HuH-7.5 (cell line): ENCODE measurements around the gene APIP.
"Not testable (repeated sequence)": the region's sequence is repeated elsewhere in the genome, so short reads cannot be mapped to it uniquely, and the experiment has no call there.

Experiments used
- DNase-seq: peaks from one replicate; pipeline ENCODE4 v3.0.0; 2011; ENCODE audit warnings: low spot score

Gene APIP

GRCh38 chr11:34926101-34926830 is 10.1 kb upstream of the APIP start:
- no peak for DNase-seq

- DNase-seq, result no peak
These were observed 8.5 kb upstream of the APIP start for GRCh38 chr11:34924714-34925113.

- no peak for DNase-seq
These were observed 5.0 kb upstream of the APIP start for GRCh38 chr11:34921156-34921555.

- peak; percentile 17 for DNase-seq
These were observed 928 bp upstream of the APIP start for GRCh38 chr11:34916843-34917770.

- no peak for DNase-seq
These were observed 804 bp downstream of the APIP start for GRCh38 chr11:34915136-34916014.

GRCh38 chr11:34913556-34913955 is 2.6 kb downstream of the APIP start:
- not testable (repeated sequence) for DNase-seq

- DNase-seq, result no peak
These were observed 4.5 kb downstream of the APIP start for GRCh38 chr11:34911676-34912075.

- DNase-seq, result no peak
These were observed 5.4 kb downstream of the APIP start for GRCh38 chr11:34910817-34911216.

GRCh38 chr11:34909955-34910354 is 6.2 kb downstream of the APIP start:
- no peak for DNase-seq

- no peak for DNase-seq
These were observed 6.8 kb downstream of the APIP start for GRCh38 chr11:34909415-34909814.

GRCh38 chr11:34907934-34908593 is 8.1 kb downstream of the APIP start:
- DNase-seq, result no peak

- no peak for DNase-seq
These were observed 10.5 kb downstream of the APIP start for GRCh38 chr11:34905666-34906065.

- DNase-seq, result no peak
These were observed 11.7 kb downstream of the APIP start for GRCh38 chr11:34904421-34904955.

- DNase-seq, result no peak
These were observed 16.6 kb downstream of the APIP start for GRCh38 chr11:34899633-34900016.

- DNase-seq, result no peak
These were observed 17.7 kb downstream of the APIP start for GRCh38 chr11:34898474-34898873.

- DNase-seq, result no peak
These were observed 18.9 kb downstream of the APIP start for GRCh38 chr11:34897171-34897870.

- not testable (repeated sequence) for DNase-seq
These were observed 20.0 kb downstream of the APIP start for GRCh38 chr11:34896191-34896590.

GRCh38 chr11:34893416-34893815 is 22.8 kb downstream of the APIP start:
- no peak for DNase-seq

- no peak for DNase-seq
These were observed 24.6 kb downstream of the APIP start for GRCh38 chr11:34891611-34892010.

GRCh38 chr11:34890812-34891211 is 25.4 kb downstream of the APIP start:
- no peak for DNase-seq

GRCh38 chr11:34890089-34890488 is 26.1 kb downstream of the APIP start:
- no peak for DNase-seq
